MCF 10A (cell line): Measurements from ENCODE around the gene ASIC5. TPM values are rescaled to one million over a fixed set of nuclear protein-coding genes. Genes with fewer than 3 reads are reported as not detected.

Experiments
- BruUV-seq: library from RNA; stranded (reverse); fragments of 400-500 nt; replicated peaks from 2 replicates; lab custom pipeline; 2021; lab: Mats Ljungman, UMichigan
- CTCF ChIA-PET: fragments of 300-600 bp; sonication (Branson Sonifier 250); formaldehyde crosslinking; extraction: SDS; loops from one replicate; lab custom pipeline; 2021; ENCODE audit warnings: antibody characterized with exemption, inconsistent platforms; lab: Yijun Ruan, JAX
- POLR2A ChIA-PET: fragments of 300-600, 350-650 bp; sonication (Branson Sonifier 250); formaldehyde crosslinking; extraction: SDS; loops from one replicate; lab custom pipeline; 2020; ENCODE audit warnings: antibody characterized with exemption, inconsistent platforms; lab: Yijun Ruan, JAX
- DNase-seq: peaks from one replicate; pipeline ENCODE4 v3.0.0-alpha.2; 2018; ENCODE audit not compliant: unreplicated experiment
- H3K27ac Mint-ChIP-seq: one replicate; pipeline ENCODE4 v1.8.0; 2022; ENCODE audit warnings: mild to moderate bottlenecking, low read depth, mixed read lengths; ENCODE audit not compliant: unreplicated experiment
- H3K27me3 Mint-ChIP-seq: one replicate; pipeline ENCODE4 v1.8.0; 2022; ENCODE audit warnings: mixed read lengths; ENCODE audit not compliant: insufficient read depth, unreplicated experiment
- H3K36me3 Mint-ChIP-seq: one replicate; pipeline ENCODE4 v1.8.0; 2022; ENCODE audit warnings: mild to moderate bottlenecking, moderate library complexity, mixed read lengths; ENCODE audit not compliant: insufficient read depth, unreplicated experiment
- H3K4me1 Mint-ChIP-seq: one replicate; pipeline ENCODE4 v1.8.0; 2022; ENCODE audit warnings: mixed read lengths; ENCODE audit not compliant: insufficient read depth, unreplicated experiment
- H3K4me3 Mint-ChIP-seq: one replicate; pipeline ENCODE4 v1.8.0; 2022; ENCODE audit warnings: mild to moderate bottlenecking, moderate library complexity, mixed read lengths; ENCODE audit not compliant: unreplicated experiment
- H3K9me3 Mint-ChIP-seq: one replicate; pipeline ENCODE4 v1.8.0; 2022; ENCODE audit warnings: mixed read lengths; ENCODE audit not compliant: unreplicated experiment
- intact Hi-C: fragments of 100-400 bp; cut with micrococcal nuclease; formaldehyde crosslinking; loops from 2 replicates; pipeline ENCODE4 v1.14.1; 2022
- total RNA-seq: library from RNA; stranded (reverse); gene quantifications from 2 replicates; pipeline ENCODE4 v1.2.3, GENCODE V29; 2022
- TF ChIP-seq, protein P1 (sequence below): fragments of 200-600 bp; IDR thresholded peaks from one replicate; pipeline ENCODE4 v1.8.0; 2022; ENCODE audit warnings: antibody characterized with exemption, mild to moderate bottlenecking; ENCODE audit not compliant: unreplicated experiment

Gene ASIC5
- total RNA-seq, 1 experiment from 2014 or later: not detected

DNA sequence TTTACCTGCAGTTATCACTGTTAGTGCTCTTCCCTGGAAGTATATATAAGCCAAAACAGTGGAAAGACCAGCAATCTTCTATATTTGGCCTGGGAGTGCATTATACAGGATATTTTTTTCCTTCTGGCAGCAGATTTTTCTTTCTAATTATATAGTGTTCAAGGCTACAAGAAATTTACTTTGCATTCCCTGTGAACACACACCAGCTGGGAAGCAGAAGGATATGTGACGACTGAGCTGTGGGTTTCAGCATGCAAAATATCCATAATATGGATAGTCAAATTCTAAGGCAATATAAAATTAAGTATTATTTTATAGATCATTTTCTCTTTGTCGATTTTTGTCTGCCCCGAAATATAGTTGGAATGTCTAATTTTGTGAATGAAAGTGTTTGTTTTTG lies 76.1 kb downstream of the ASIC5 start:
- no peak overlapping the region for H3K4me3 Mint-ChIP-seq
- H3K27ac Mint-ChIP-seq: no peak overlapping the region
- ChIA-PET CTCF (no interaction called here), POLR2A (interaction anchor here (0.7 to 1.0 kb wide), 2 partner anchors 11 to 245 kb away, joined by 3 to 4 read pairs; no protein-coding TSS in a partner anchor)
- H3K36me3 Mint-ChIP-seq: no peaks in the 10 kb centered on the region
- intact Hi-C loops: no loop called here
- no peaks in the 10 kb centered on the region for H3K9me3 Mint-ChIP-seq
- no peaks in the 10 kb centered on the region for H3K27me3 Mint-ChIP-seq
- DNase-seq: no peak
- H3K4me1 Mint-ChIP-seq: peaks cover 5% of the 10 kb centered on the region
- BruUV-seq: no TSS peak
- TF ChIP-seq, protein P1, sequence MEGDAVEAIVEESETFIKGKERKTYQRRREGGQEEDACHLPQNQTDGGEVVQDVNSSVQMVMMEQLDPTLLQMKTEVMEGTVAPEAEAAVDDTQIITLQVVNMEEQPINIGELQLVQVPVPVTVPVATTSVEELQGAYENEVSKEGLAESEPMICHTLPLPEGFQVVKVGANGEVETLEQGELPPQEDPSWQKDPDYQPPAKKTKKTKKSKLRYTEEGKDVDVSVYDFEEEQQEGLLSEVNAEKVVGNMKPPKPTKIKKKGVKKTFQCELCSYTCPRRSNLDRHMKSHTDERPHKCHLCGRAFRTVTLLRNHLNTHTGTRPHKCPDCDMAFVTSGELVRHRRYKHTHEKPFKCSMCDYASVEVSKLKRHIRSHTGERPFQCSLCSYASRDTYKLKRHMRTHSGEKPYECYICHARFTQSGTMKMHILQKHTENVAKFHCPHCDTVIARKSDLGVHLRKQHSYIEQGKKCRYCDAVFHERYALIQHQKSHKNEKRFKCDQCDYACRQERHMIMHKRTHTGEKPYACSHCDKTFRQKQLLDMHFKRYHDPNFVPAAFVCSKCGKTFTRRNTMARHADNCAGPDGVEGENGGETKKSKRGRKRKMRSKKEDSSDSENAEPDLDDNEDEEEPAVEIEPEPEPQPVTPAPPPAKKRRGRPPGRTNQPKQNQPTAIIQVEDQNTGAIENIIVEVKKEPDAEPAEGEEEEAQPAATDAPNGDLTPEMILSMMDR: no peak

DNA sequence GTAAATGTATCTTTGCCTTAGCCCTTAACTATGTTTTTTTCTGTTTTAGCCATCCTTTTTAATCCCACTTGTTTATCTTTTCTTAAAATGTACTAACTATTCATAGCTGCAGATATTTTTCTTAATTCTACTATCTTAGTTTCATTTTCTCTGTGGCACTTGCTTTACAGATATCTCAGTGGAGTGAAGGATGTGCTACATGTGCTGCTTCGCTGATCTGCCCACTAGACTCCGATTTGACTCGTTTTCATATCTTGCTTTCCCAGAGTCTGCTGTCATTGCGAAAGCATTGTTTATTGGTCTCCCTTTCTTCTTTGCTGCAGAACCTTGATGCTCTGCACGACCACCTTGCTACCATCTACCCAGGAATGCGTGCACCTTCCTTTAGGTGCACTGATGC lies 76.7 kb downstream of the ASIC5 start:
- no peaks in the 10 kb centered on the region for H3K9me3 Mint-ChIP-seq
- TF ChIP-seq, protein P1: no peak
- intact Hi-C loops: no loop called here
- H3K27ac Mint-ChIP-seq: no peak overlapping the region
- no peak for DNase-seq
- BruUV-seq: no TSS peak
- H3K36me3 Mint-ChIP-seq: no peaks in the 10 kb centered on the region
- H3K4me1 Mint-ChIP-seq: peaks cover 5% of the 10 kb centered on the region
- H3K27me3 Mint-ChIP-seq: no peaks in the 10 kb centered on the region
- POLR2A ChIA-PET: no interaction called here
- H3K4me3 Mint-ChIP-seq: no peak overlapping the region
- CTCF ChIA-PET: interaction anchor here (0.6 to 3.5 kb wide), 4 partner anchors 162 to 385 kb away, joined by 3 to 43 read pairs (median 4); no protein-coding TSS in a partner anchor

DNA sequence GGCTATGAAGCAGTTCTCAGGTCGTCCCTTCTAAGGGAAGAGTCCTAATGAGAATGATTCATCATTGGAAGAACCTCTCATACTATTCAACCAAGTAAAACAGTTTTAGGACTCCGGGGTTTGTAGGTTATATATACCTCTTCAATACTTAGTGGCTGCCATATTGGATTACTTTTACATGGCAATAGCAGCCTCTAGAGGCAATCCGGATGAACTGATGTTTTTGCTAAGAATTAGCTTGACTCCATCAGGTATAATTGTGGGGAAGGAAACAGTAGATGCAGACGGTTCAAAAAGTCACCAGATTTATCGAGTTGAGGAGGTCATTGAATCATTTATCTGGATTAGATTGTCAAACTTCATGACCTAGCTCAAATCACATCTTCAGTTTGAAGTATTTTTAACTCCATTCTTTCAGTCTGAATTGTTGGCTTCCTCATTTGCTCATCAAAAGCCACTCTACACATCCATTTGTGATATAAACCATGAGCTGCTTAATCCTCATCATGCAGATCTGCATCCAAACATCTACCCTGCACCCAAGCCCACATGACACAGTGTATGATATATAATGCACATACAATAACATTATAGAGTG lies 78.9 kb downstream of the ASIC5 start:
- DNase-seq: peak; percentile 73
- ChIA-PET POLR2A (interaction anchor here (0.6 to 1.0 kb wide), 4 partner anchors 10 to 933 kb away, joined by 3 to 4 read pairs (median 4); no protein-coding TSS in a partner anchor), CTCF (interaction anchor here (0.5 to 3.5 kb wide), 42 partner anchors 9 to 982 kb away, joined by 3 to 43 read pairs (median 3); partner anchors contain the start of gene CTSO)
- no TSS peak for BruUV-seq
- Mint-ChIP-seq H3K27ac (no peak overlapping the region), H3K27me3 (no peaks in the 10 kb centered on the region), H3K36me3 (no peaks in the 10 kb centered on the region), H3K4me1 (peaks cover 5% of the 10 kb centered on the region), H3K4me3 (no peak overlapping the region), H3K9me3 (no peaks in the 10 kb centered on the region)
- intact Hi-C loops: loop anchor here (1.0 kb wide), 4 partner anchors 345 to 980 kb away; no protein-coding TSS in a partner anchor
- TF ChIP-seq, protein P1: peak; percentile 74

DNA sequence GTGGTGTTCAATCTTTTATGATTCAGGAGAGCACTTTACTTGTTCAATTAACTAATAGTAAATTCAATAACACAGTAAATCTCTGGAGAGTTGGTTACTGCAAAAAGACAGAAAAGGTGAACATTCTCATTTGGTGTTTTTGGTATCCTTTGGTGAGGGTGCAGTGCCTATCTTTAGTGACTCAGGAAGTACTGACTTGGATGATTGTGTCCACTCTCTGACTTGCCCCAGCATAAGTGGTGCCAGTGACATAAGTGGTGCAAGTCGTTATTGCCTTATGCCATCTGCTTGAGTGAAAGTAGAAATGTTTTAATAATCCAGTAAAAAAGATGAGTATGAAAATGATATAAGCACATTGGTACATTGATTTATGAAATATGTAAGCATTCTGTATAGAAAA lies 80.2 kb downstream of the ASIC5 start:
- peaks cover 5% of the 10 kb centered on the region for H3K4me1 Mint-ChIP-seq
- no TSS peak for BruUV-seq
- no peak for DNase-seq
- ChIA-PET POLR2A (no interaction called here), CTCF (interaction anchor here (1.9 to 3.5 kb wide), 3 partner anchors 346 to 400 kb away, joined by 5 to 43 read pairs (median 35); no protein-coding TSS in a partner anchor)
- TF ChIP-seq, protein P1: no peak
- intact Hi-C loops: no loop called here
- H3K9me3 Mint-ChIP-seq: no peaks in the 10 kb centered on the region
- no peak overlapping the region for H3K4me3 Mint-ChIP-seq
- H3K27ac Mint-ChIP-seq: no peak overlapping the region
- no peaks in the 10 kb centered on the region for H3K36me3 Mint-ChIP-seq
- no peaks in the 10 kb centered on the region for H3K27me3 Mint-ChIP-seq
